HG02798 (cell line): ENCODE results near the gene RASSF4.

Experiments
- ATAC-seq: cut with Tn5 transposase; IDR thresholded peaks from one replicate; pipeline ENCODE4 v1.9.1; 2021; ENCODE audit warnings: mild to moderate bottlenecking; ENCODE audit not compliant: unreplicated experiment, poor library complexity

RASSF4 gene

DNA sequence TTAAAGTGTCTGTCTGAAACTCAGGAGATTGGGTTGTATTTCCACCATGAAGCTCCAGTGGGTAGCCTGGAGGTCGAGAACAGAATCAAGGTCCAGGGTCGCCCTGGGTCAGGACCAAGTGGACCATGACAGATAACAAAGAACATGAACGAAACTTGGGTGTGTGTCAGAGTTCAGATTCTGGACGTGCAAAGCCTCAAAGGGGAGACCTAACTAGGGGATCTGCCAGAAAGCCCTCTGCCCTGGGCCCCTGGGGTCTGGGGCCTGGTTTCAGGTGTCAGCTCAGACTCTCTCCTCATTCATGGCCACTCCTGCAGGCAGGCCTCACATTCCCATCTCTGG, 1.6 kb downstream of the RASSF4 start:
- ATAC-seq, result no peak

DNA sequence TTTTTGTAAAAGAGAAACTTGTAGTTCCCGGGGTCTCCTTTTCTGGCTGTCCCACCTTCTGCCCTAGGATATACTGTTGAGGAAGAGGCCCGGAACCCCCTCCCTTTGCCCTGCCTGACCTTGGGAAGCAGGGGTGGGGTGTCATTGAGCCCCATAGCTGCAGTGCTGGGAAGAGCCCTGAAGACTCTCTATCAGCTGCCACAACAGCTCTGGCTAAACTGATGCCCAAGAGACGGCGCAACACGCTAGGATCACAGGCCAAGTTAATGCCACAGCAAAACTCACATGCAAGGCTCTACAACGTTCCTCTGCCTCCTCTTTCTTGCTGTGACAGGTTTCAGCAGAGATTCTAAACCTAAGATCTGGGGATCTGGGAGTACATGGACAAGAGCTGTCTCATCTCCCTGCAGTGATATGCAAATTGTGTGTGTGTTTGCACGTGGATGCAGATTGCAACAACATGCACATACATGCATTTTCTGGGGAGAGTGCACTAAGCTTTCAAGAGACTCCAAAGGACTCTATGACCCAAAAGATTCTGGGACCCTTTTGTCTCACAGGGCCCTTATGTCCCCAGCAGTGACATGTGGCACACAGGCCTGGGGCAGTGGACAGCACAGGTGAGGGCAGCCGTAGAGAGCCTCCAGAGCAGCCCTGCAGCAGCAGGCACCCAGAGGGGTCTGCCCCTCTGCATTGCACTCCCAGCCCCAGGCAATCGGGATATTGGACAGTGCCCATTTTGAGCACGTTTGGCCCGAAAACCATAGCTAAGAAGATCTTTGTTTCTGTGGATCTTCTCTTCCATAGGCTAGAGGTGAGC, 2.5 kb downstream of the RASSF4 start:
- no peak for ATAC-seq

DNA sequence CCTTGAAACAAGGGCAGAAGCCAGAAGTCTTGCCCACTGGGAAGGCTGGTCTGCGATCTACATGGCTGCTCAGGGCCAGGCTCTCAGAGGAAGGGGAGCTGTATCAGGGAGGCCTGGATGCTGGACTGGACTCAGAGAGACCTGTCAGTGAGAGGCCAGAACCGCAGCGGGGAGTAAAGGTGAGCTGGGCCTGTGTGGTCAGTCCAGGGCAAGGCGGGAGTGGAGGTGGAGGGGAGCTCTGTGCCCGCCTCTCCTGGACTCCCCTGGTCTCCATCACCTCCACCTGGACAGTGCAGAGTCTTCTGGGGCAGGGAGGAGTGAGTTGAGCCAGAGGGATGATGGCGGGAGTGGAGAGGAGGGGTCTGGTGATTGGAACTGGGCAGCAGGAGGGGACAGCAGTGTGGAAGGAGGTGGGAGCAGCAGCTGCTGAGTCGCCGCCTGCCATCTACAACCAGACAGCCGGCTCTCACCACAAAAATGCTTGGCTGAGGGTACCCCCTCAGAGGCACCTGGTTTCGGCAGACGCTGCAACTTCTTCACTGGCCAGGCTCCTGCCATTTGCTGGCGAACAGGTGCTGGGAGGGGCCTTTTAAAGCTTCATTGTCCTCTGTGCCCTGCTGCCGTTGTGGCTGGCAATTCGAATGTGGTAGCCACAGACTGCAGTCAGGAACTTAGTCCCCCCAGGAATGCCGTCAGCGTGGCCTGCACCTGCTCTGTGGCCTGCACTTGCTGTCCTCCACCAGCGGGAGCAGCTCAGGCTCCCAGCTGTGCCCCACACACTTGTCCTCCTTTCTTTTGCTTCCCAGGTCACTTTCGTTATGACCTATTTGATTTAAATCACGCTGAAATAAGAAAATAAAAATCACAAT, 3.5 kb downstream of the RASSF4 start:
- no peak for ATAC-seq

DNA sequence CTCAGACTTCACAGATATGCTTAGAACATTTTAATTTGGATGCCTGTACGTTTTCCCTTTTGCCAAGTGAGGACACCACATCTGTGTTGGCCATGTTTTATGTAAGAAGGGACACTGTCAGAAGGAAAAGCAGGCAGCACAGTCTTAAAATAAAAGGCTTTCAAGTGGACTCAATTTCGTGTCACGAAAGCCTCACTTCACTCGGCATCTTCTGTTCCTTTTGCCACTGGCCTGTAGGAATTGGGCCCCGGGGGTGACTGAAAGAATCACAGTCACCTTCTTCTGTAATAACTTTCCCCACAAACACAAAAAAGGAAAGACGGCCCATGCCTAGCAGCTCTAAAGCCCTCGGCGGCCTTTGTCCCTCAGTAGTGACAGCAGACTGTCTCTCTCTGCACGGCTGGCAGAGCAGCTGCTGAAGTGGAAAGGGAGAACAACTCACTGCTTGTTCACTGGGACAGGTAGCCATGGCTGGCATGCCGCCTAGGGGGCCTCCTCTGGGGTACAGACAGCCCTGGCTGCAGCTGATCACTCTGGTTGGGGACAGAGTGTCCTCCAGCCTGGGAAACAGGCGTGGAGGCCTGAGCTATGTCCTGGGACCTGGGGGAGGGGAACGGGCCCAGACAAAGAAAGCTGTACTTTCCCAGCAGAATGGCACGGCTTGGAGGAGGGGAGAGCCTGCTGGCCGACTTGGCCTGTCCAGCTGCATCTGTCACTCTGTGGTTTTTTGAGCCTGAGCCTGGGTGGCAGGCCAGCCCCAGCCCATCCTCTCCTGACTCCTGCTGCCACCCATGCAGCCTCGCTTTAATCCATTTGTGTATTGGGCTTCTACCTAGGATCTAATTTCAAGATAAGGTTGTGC, 4.4 kb downstream of the RASSF4 start:
- no peak for ATAC-seq

DNA sequence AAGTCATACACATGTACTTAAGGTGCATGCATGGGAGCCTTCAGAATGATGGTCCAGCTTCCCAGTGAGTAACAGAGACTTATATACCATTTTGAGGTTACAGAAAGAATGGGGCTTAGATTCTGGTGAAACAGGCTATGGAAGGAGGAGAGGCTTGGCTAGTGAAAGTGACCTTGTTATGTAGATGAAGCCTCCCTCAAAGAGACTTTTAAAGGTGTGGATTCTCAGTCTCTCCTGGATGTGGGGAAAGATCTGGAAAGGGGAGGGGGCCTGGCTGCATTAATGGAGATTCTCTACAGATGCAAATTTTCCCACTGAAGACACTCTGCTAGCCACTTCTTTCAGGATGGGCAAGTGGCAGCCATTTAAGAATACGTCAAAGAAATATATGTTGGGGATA, 5.5 kb downstream of the RASSF4 start:
- ATAC-seq, result no peak

DNA sequence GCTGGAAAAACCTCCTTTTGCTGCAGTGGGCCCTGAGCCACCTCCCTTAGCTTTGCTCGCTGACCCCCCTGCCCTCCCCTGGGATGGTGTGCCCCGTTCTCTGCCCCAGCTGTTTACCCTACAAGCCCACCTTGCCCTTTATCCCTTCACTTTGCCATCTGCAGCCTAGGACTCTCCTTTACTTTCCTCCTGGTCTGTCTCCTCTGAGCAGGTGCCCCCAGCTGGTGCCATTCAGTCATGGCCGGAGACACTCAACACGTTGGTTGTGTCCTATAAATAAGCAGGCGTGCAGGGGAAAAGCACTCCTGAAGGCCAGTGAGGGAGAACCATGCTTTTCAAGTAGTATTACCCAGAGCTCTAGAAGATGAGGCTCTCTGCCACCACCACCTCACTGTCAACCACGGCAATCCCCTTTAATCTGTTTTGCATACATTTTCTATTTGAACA, 6.1 kb downstream of the RASSF4 start:
- peak; percentile 40 for ATAC-seq

DNA sequence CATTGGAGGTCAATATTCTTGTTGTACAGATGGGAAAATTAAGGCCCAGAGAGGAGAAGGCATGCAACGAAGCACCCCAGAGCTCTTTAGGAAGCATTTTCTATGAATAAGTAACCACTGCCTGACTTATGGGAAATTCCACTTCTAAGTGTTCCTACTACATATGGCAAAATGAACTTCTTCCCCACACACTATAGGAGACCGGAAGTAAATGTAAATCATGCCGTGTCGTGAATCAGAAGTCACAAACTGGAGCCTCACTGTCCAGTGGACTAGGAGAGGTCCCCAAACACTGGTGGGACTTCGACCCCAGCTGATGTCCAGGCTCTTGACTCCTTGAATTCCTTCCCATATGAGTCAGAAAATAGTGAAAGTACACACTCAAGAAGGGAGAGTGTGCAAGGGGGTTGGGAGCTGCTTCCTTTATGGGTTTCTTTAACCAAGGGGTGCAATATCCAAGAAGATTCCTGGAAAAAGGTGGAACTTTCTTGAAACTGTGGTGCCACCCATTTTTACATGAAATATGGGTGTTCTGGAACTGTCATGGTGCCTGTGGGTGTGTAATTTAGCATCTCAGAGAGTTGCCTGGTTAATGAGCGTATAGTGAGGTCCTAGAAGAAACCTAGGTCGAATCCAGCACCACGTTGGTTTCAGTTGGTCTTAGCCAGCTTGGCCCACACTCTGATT, 6.7 kb downstream of the RASSF4 start:
- peak; percentile 30 for ATAC-seq

DNA sequence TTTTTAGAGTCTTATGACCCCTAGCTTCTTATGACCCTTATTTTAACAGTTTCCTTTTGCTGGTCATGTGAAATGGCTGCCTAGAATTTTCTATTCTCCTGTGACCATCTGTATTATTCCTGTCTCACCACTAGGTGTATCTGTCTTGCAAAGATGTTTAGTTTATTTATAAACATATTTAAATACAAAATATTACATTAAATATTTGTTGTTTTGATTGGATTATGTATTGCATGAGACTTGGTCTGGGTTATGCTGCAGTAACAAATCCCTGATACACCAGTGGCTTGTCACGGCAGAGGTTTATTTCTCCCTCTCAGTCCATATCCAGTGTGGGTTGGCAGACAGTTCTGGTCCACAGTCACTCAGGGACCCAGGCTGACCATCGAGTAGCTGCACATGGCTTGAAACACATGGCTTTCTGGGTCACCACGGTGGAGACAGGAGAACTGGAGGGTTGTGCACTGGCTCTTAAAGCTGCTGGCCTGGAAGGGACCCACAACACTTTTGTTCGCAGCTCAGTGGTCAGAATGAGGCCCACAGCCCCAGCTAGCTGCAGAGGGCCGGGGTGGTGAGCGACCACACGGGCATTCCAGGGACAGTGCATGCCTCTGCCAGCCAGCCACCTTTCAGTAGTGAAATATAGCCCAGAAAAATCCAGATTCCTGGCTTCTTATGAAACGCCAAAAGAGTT, 7.4 kb downstream of the RASSF4 start:
- no peak for ATAC-seq

DNA sequence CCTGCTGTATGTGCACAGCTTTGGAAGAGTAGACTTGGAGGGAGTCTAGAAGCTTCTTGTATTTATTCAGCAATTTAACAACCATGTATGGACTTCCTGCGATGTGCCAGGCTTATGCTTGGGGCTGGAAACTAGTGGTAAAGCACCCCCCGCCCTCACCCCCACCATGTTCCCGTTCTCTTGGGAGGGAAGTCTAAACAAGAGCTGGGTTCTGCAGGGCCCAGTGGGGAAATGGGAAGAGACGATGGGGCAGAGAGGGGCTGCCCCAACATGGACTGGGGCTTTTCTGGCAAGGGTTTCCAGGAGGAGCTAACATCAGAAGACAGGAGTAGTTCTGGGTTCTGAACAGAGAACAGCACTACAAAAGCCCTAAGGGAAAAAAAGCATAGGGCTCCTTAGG, 8.0 kb downstream of the RASSF4 start:
- ATAC-seq, result no peak

DNA sequence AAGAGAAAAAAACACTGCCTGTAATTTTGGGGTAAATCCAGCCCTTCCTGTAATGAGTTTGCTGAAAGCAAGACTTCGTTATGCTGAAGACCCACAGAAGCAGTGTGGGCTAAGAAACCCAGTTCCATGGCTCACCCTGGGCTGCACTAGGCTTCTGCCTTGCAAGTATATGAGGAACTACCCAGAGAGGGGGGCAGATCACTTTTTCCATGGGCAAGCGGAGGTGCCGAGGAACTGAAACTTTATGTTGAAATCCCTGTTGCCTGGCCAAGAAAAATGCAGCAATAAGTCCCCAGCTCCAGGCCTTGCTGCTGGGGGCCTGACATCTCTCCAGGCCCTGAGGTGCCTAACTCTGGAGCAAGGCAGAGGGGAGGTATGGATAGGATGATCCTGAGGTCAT, 8.5 kb downstream of the RASSF4 start:
- no peak for ATAC-seq

DNA sequence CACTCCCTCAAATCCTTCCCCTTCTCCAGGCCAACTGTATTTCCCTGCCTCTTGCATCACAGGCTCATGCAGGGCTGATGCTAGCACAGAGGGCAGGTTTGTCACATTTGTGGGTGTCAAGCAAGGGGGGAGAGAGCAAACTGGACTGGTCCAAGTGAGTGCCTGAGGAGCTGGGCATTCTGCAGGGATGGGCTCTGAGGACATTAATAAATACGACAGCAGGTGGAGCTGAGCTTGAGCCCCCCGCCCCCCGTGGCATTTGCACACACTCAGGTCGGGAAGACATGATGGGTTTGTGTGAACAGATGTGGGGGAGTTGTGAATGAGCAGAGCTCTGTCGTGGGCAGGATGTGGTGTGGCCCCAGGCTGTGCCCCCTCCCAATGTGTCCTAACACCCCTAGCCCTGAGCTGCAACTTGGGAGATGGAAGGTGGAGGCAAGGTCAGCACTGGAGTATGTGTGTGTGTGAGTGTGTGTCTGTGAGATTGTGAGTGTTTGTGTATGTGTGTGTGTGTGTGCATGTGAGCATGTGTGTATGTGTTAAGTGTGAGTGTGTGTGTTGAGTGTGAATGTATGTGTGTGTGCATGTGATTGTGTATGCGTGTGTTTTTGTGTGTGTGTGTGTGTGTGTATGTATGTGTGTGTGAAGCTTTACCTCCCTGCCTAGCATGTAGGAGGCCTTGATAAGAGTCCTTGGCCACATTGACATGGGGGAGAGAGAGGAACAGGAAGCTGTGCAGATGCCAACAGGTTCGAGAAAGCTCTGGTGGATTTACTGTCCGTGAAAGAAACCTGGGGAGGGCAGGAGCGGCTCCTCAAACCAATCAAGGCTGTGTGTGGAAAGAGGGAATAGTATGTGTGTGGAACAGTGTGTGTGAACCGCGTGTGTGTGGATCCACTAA, 9.1 kb downstream of the RASSF4 start:
- ATAC-seq, result no peak

DNA sequence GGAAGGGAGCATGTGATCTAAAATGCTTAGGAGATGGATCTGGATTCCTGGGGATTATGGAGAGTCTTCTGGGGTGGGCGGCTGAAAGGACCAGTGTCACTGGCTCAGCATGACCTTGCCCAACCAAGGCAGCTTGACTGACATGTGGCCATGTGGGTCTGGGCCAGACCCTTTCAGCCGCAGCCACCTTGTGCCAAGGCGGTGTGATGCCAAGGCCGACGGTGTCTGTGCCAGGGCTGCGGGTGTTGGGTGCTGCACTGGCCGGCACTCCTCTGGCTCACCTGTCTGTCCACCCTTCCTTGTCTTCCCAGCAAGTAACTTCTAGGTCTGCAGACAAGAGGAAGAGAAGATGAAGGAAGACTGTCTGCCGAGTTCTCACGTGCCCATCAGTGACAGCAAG, 10.3 kb downstream of the RASSF4 start:
- no peak for ATAC-seq

DNA sequence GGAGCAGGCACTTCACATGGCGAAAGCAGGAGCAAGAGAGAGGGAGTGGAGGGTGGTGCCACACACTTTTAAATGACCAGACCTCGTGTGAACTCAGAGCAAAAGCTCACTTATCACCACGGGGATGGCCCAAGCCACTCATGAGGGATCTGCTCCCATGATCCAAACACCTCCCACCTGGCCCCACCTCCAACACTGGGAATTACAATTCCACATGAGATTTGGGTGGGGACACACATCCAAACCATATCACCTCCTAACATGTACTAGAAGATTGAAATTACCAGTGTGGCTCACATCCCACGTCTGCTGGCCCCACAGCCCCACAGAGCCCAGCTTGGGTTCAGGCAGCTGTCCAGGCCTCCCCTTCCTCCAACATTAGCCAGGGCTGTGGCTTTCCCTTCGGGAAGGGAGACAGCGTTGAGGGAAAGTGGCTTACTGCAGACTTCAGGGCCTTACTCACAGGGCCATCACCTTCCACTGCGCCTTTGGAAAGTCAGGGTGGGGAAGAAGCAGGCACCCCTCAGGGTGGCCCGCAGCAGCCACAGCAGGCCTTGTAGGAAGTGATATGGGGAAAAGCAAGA, 11.3 kb downstream of the RASSF4 start:
- no peak for ATAC-seq

DNA sequence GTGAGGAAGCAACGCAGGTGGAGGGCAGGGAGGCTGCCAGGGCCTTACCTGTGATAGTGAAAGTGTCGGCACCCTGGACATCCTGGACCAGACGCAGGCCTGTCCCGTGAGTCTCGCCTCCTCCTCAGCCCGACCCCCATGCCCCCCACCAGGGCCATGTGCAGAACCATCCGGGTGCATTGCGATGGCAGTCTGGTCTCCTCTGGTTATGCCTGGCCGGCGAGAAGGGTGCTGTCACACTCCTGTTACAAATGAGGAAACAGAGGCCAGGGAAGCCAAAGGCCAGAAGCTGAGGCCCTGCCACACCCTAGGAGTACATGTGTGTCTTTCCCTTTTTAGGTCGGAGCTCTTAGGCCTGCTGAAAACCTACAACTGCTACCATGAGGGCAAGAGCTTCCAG, 11.8 kb downstream of the RASSF4 start:
- no peak for ATAC-seq

DNA sequence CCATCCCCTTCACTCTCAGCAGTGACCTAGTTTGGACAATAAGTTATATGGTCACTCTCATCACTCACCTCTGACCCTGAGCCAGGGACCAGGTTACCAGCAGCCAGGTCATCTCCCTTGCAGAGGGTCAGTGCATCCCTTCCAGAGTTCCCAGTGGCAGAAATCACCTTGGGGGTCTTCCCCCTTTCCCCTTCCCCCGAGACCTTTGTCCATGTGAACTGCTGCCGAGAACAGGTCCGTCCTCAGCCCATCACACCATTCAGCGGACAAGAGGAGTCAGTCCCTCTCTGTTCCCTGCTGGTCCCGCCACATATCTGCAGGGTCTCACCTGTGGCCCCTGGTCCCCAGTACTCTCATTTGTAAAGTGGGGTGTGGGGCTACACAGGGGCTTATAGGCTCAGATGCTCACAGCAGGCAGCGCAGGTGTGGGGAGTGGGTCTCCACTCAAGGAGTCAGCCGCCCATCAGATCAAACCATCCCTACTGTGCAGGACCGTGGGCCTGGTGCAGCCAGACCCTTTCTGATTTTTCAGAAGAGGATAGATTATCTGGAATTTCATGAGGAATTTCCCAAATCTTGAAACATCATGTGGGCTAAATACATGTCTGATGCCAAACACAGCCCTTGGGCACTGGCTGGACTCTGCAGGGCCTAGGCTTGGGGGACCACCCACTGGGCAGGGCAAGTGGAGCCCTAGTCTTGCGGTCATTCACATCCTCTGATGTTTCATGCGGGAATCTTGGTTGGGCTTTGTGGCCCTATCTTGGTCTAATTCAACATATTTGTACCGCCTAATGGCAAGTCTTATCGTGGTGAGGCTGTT, 12.5 kb downstream of the RASSF4 start:
- ATAC-seq, result no peak

DNA sequence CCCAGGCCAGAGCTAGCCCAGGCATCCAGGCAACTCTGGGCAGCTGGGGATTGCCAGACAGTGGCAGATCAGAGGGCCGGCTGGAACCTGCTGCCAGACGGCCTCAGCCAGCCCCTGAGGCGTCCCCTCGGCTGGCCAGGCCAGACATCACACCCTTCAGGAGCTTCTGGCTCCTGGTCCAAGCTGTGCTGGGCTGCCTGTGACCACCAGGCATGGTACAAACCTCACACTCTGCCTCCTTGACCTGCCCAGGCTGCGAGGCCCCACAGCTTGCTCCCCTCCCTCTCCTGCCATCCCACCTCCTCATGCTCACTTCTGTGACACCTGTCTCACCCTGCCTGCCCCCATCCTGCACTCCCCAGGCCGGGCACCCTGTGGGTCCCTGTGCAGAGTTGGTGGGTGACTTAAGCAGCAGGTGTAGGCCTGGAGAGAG, 13.3 kb downstream of the RASSF4 start:
- ATAC-seq, result no peak

DNA sequence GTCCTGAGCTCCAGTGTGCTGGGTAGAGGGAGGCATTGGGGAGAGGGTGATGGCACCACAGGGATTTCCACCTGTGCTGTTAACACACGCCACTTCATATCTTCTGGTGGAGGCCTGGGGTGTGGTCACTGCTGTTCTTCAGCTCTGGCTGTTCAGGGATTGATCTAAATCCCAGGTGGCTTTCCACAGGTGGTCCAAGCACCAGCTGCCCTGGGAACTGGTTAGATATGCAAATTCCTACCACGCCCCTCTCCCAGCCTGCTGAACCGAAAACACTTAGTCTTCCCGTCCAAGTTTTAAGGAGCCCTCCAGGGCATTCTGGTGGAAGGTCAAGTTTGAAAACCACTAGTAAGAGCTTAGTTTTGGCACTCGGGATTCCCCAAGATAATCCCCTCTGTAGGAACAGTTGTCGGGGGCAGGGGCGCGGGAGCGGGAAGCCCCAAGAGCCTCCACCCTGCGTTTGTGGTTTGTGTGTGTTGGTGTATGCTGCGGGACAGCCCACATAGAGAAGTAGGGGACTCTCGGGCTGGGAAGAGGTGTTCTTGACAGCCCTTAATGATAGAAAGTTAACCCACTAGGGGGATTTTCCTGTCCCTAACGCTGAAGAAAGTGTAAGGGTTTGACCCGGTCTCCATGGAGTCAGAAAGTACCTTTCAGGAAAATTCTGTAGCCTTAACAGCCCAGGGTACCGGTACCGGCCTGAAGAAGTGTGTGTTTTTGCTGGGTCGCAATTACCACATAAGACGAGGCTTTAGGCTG, 13.9 kb downstream of the RASSF4 start:
- no peak for ATAC-seq
